ENCODE data around the gene GNAQ. TPM values are rescaled to one million over a fixed set of nuclear protein-coding genes. Genes with fewer than 3 reads are reported as not detected.

GNAQ gene
- total and polyA plus RNA-seq, 2 donors (not counting 1 experiment from before 2014, with no cell fraction given): 0.60 to 1.4 TPM

DNA sequence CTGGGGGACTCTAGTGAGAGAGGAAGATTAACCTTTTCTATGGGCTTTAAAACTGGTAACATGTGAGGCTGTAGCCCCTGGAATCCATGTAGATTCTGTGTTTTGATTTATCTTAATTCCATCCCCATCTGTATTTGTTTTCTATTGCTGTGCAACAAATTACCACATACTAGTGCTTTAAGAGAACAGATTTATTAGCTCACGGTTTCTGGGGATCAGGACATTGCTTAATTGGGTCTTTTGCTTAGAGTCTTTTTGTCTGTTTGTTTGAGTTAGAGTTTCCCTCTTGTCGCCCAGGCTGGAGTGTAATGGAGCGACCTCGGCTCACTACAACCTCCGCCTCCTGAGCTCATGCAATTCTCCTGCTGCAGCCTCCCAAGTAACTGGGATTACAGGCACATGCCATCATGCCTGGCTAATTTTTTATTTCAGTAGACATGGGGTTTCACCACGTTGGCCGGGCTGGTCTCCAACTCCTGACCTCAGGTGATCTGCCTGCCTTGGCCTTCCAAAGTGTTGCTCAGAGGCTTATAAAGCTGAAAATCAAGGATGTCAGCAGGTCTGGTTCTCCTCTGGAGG, 353.6 kb downstream of the GNAQ start:
- POLR2A ChIA-PET: no interaction called here
- no peaks in the 10 kb centered on the region for H3K36me3 ChIP-seq (replicated peaks in 1 of 2; ENCODE audit: control extremely low read depth in 1 of 2, control insufficient read depth in 1 of 2, extremely low read depth in 1 of 2, insufficient read depth in 2 of 2, low read length in 1 of 2)
- no peaks in the 10 kb centered on the region for H3K9me3 ChIP-seq (ENCODE audit: control extremely low read depth in 1 of 3, control insufficient read depth in 2 of 3, insufficient read depth in 1 of 3, low read length in 2 of 3)
- H3K4me1 Mint-ChIP-seq: no peaks in the 10 kb centered on the region
- no peaks in the 10 kb centered on the region for H3K27me3 ChIP-seq (replicated peaks in 1 of 4; ENCODE audit: control extremely low read depth in 1 of 4, control insufficient read depth in 3 of 4, insufficient read depth in 4 of 4, low read length in 3 of 4)
- H3K4me3 ChIP-seq (ENCODE audit: control extremely low read depth in 1 of 5, extremely low read depth in 1 of 5, insufficient read depth in 1 of 5, low read depth in 2 of 5, low read length in 4 of 5): no peak overlapping the region
- 100% methylated on average over 4 of the region's 7 CpGs for WGBS (ENCODE audit: insufficient coverage)
- H3K9me3 Mint-ChIP-seq (ENCODE audit: insufficient read depth): no peaks in the 10 kb centered on the region
- H3K4me3 Mint-ChIP-seq: no peak overlapping the region
- no peak overlapping the region for H3K4me2 ChIP-seq (replicated peaks; ENCODE audit: low read depth, low read length, poor library complexity, severe bottlenecking)
- no peaks in the 10 kb centered on the region for H3K79me2 ChIP-seq (ENCODE audit: control insufficient read depth, insufficient read depth, low read length)
- H4K20me1 ChIP-seq (ENCODE audit: control insufficient read depth, insufficient read depth, low read length, poor library complexity, severe bottlenecking): no peaks in the 10 kb centered on the region
- no peak for ATAC-seq (ENCODE audit: low read depth)
- no peak for DNase-seq
- no peak overlapping the region for H2AFZ ChIP-seq (ENCODE audit: insufficient read depth, low read depth, low read length, poor library complexity, severe bottlenecking)
- H3K27ac Mint-ChIP-seq: no peak overlapping the region
- CTCF ChIA-PET: no interaction called here
- H3K9ac ChIP-seq (ENCODE audit: low read length): no peak overlapping the region
- TF ChIP-seq, protein P1, sequence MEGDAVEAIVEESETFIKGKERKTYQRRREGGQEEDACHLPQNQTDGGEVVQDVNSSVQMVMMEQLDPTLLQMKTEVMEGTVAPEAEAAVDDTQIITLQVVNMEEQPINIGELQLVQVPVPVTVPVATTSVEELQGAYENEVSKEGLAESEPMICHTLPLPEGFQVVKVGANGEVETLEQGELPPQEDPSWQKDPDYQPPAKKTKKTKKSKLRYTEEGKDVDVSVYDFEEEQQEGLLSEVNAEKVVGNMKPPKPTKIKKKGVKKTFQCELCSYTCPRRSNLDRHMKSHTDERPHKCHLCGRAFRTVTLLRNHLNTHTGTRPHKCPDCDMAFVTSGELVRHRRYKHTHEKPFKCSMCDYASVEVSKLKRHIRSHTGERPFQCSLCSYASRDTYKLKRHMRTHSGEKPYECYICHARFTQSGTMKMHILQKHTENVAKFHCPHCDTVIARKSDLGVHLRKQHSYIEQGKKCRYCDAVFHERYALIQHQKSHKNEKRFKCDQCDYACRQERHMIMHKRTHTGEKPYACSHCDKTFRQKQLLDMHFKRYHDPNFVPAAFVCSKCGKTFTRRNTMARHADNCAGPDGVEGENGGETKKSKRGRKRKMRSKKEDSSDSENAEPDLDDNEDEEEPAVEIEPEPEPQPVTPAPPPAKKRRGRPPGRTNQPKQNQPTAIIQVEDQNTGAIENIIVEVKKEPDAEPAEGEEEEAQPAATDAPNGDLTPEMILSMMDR (IDR thresholded peaks at IDR 0.05): no peak
- TF ChIP-seq EZH2 (IDR thresholded peaks at IDR 0.05; ENCODE audit: borderline replicate concordance, insufficient read depth, low read depth, low read length, poor library complexity, severe bottlenecking): no peak
- no peaks in the 10 kb centered on the region for H3K27me3 Mint-ChIP-seq
- intact Hi-C loops (cut with micrococcal nuclease): no loop called here
- H3K27ac ChIP-seq (ENCODE audit: low read length in 2 of 2): no peak overlapping the region
- no peaks in the 10 kb centered on the region for H3K4me1 ChIP-seq (ENCODE audit: control insufficient read depth in 2 of 2, insufficient read depth in 2 of 2, low read length in 2 of 2)

DNA sequence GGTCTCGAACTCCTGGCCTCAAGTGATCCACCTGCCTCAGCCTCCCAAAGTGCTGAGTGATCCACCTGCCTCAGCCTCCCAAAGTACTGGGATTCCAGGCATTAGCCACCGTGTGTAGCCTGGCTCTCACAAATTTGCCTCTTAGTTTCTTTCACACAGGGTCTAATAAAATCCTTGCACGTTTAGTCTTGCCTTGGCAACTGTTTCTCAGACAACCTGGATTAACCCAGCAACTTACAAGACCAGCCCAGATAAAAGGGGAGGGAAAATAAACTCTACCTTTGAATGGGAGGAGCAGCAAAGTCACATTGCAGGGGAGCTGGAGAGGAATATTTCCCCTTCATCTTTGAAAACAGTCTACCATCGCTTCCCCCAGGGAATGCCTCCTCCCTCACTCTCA, 354.2 kb downstream of the GNAQ start:
- H3K4me3 Mint-ChIP-seq: no peak overlapping the region
- H3K9me3 Mint-ChIP-seq (ENCODE audit: insufficient read depth): no peaks in the 10 kb centered on the region
- no peaks in the 10 kb centered on the region for H3K36me3 ChIP-seq (replicated peaks in 1 of 2; ENCODE audit: control extremely low read depth in 1 of 2, control insufficient read depth in 1 of 2, extremely low read depth in 1 of 2, insufficient read depth in 2 of 2, low read length in 1 of 2)
- no peak for TF ChIP-seq EZH2 (IDR thresholded peaks at IDR 0.05; ENCODE audit: borderline replicate concordance, insufficient read depth, low read depth, low read length, poor library complexity, severe bottlenecking)
- TF ChIP-seq, protein P1 (IDR thresholded peaks at IDR 0.05): no peak
- H3K27me3 ChIP-seq (replicated peaks in 1 of 4; ENCODE audit: control extremely low read depth in 1 of 4, control insufficient read depth in 3 of 4, insufficient read depth in 4 of 4, low read length in 3 of 4): no peaks in the 10 kb centered on the region
- H3K27me3 Mint-ChIP-seq: no peaks in the 10 kb centered on the region
- no peaks in the 10 kb centered on the region for H3K9me3 ChIP-seq (ENCODE audit: control extremely low read depth in 1 of 3, control insufficient read depth in 2 of 3, insufficient read depth in 1 of 3, low read length in 2 of 3)
- no peak overlapping the region for H3K27ac Mint-ChIP-seq
- no peaks in the 10 kb centered on the region for H3K79me2 ChIP-seq (ENCODE audit: control insufficient read depth, insufficient read depth, low read length)
- DNase-seq (no peak), ATAC-seq (ENCODE audit: low read depth) (no peak)
- no peak overlapping the region for H2AFZ ChIP-seq (ENCODE audit: insufficient read depth, low read depth, low read length, poor library complexity, severe bottlenecking)
- H3K4me3 ChIP-seq (ENCODE audit: control extremely low read depth in 1 of 5, extremely low read depth in 1 of 5, insufficient read depth in 1 of 5, low read depth in 2 of 5, low read length in 4 of 5): no peak overlapping the region
- WGBS (ENCODE audit: insufficient coverage): 80% methylated on average over 2 of the region's 4 CpGs
- no peak overlapping the region for H3K9ac ChIP-seq (ENCODE audit: low read length)
- H4K20me1 ChIP-seq (ENCODE audit: control insufficient read depth, insufficient read depth, low read length, poor library complexity, severe bottlenecking): no peaks in the 10 kb centered on the region
- no peak overlapping the region for H3K27ac ChIP-seq (ENCODE audit: low read length in 2 of 2)
- ChIA-PET POLR2A (no interaction called here), CTCF (no interaction called here)
- H3K4me1 Mint-ChIP-seq: no peaks in the 10 kb centered on the region
- no peak overlapping the region for H3K4me2 ChIP-seq (replicated peaks; ENCODE audit: low read depth, low read length, poor library complexity, severe bottlenecking)
- H3K4me1 ChIP-seq (ENCODE audit: control insufficient read depth in 2 of 2, insufficient read depth in 2 of 2, low read length in 2 of 2): no peaks in the 10 kb centered on the region
- intact Hi-C loops (cut with micrococcal nuclease): no loop called here

All from B cell (primary cell).